SH-SY5Y (cell line): ENCODE data around the gene ETNK2.

Experiments
- GATA2 ChIP-seq: IDR thresholded peaks from 2 replicates; pipeline ENCODE4 v1.6.1; 2011; ENCODE audit warnings: mild to moderate bottlenecking, low read depth, low read length
- GATA3 ChIP-seq: IDR thresholded peaks from 2 replicates; pipeline ENCODE4 v1.6.1; 2011; ENCODE audit warnings: low read depth, mild to moderate bottlenecking, low read length, moderate library complexity

Gene ETNK2

GRCh38 chr1:204112876-204113730 is 38.7 kb downstream of the ETNK2 start:
- TF ChIP-seq GATA2: no peak
- no peak for TF ChIP-seq GATA3

- TF ChIP-seq GATA3: no peak
- no peak for TF ChIP-seq GATA2
These were observed 40.8 kb downstream of the ETNK2 start for GRCh38 chr1:204110894-204111633.

GRCh38 chr1:204108312-204109141 is 43.3 kb downstream of the ETNK2 start:
- TF ChIP-seq GATA2 (no peak), GATA3 (no peak)

GRCh38 chr1:204107892-204108291 is 44.0 kb downstream of the ETNK2 start:
- TF ChIP-seq GATA2 (no peak), GATA3 (no peak)

- no peak for TF ChIP-seq GATA3
These were observed 45.0 kb downstream of the ETNK2 start for GRCh38 chr1:204106825-204107224.

- TF ChIP-seq GATA3: no peak
- no peak for TF ChIP-seq GATA2
These were observed 46.7 kb downstream of the ETNK2 start for GRCh38 chr1:204105131-204105515.

- peak; percentile 36; the same call in 1 of the 2 replicates for TF ChIP-seq GATA2
- no peak for TF ChIP-seq GATA3
These were observed 47.3 kb downstream of the ETNK2 start for GRCh38 chr1:204104331-204105130.

- no peak for TF ChIP-seq GATA2
- no peak for TF ChIP-seq GATA3
These were observed 48.5 kb downstream of the ETNK2 start for GRCh38 chr1:204103431-204103741.

GRCh38 chr1:204102739-204103430 is 49.0 kb downstream of the ETNK2 start:
- no peak for TF ChIP-seq GATA3

GRCh38 chr1:204102029-204102611 is 49.7 kb downstream of the ETNK2 start:
- no peak for TF ChIP-seq GATA3
- no peak for TF ChIP-seq GATA2

GRCh38 chr1:204098683-204099082 is 53.2 kb downstream of the ETNK2 start:
- TF ChIP-seq GATA3 (no peak), GATA2 (no peak)

GRCh38 chr1:204096931-204097330 is 54.9 kb downstream of the ETNK2 start:
- TF ChIP-seq GATA2: no peak
- TF ChIP-seq GATA3: no peak

- TF ChIP-seq GATA3: no peak
- TF ChIP-seq GATA2: no peak
These were observed 56.8 kb downstream of the ETNK2 start for GRCh38 chr1:204094856-204095634.
